LNCaP clone FGC (cell line): ENCODE results near the gene TPO.

Experiments used
- DNase-seq: peaks from one replicate; pipeline ENCODE4 v3.0.0-alpha.2; 2011; ENCODE audit warnings: low read depth
- H3K4me3 ChIP-seq: 2 replicates; pipeline ENCODE4 v1.5.1; 2011; ENCODE audit warnings: mild to moderate bottlenecking, low read depth, low read length, control low read depth
- CTCF ChIP-seq: IDR thresholded peaks from 2 replicates; pipeline ENCODE4 v1.5.1; 2012; ENCODE audit warnings: mild to moderate bottlenecking; ENCODE audit not compliant: control insufficient read depth, insufficient read depth; ENCODE audit errors: extremely low read depth

Gene TPO

GRCh38 chr2:1430491-1430890 is 17.2 kb downstream of the TPO start:
- no peak for TF ChIP-seq CTCF
- DNase-seq: no peak
- no peak overlapping the region for H3K4me3 ChIP-seq

- DNase-seq: no peak
- no peak for TF ChIP-seq CTCF
- H3K4me3 ChIP-seq: no peak overlapping the region
These were observed 18.7 kb downstream of the TPO start for GRCh38 chr2:1431886-1432400.

- no peak for TF ChIP-seq CTCF
- H3K4me3 ChIP-seq: no peak overlapping the region
- DNase-seq: no peak
These were observed 19.5 kb downstream of the TPO start for GRCh38 chr2:1432726-1433125.

GRCh38 chr2:1436369-1436768 is 23.1 kb downstream of the TPO start:
- TF ChIP-seq CTCF: no peak
- H3K4me3 ChIP-seq: no peak overlapping the region
- DNase-seq: no peak

- no peak overlapping the region for H3K4me3 ChIP-seq
- TF ChIP-seq CTCF: no peak
- DNase-seq: no peak
These were observed 23.8 kb downstream of the TPO start for GRCh38 chr2:1437101-1437500.

GRCh38 chr2:1437537-1437936 is 24.3 kb downstream of the TPO start:
- no peak for TF ChIP-seq CTCF
- DNase-seq: no peak
- no peak overlapping the region for H3K4me3 ChIP-seq

GRCh38 chr2:1438972-1439371 is 25.7 kb downstream of the TPO start:
- no peak for DNase-seq

More at GRCh38 chr2:1438972-1439371, 25.7 kb downstream of the TPO start:
- H3K4me3 ChIP-seq: no peak overlapping the region
- TF ChIP-seq CTCF: no peak
